ENCODE measurements around the gene BPIFB6. TPM values are rescaled to one million over a fixed set of nuclear protein-coding genes. Genes with fewer than 3 reads are reported as not detected.

The BPIFB6 gene
- total RNA-seq, 1 donor from 2014 or later = not detected

- Mint-ChIP-seq H3K27ac (ENCODE audit: unreplicated experiment) (no peak overlapping the region), H3K4me3 (ENCODE audit: unreplicated experiment) (no peak overlapping the region), H3K4me1 (ENCODE audit: unreplicated experiment) (no peaks in the 10 kb centered on the region), H3K36me3 (ENCODE audit: low read depth, unreplicated experiment) (no peaks in the 10 kb centered on the region), H3K27me3 (ENCODE audit: unreplicated experiment) (peaks cover 3% of the 10 kb centered on the region), H3K9me3 (ENCODE audit: unreplicated experiment) (no peaks in the 10 kb centered on the region)
- no peak for DNase-seq (ENCODE audit: low spot score)
- TF ChIP-seq, protein P1, sequence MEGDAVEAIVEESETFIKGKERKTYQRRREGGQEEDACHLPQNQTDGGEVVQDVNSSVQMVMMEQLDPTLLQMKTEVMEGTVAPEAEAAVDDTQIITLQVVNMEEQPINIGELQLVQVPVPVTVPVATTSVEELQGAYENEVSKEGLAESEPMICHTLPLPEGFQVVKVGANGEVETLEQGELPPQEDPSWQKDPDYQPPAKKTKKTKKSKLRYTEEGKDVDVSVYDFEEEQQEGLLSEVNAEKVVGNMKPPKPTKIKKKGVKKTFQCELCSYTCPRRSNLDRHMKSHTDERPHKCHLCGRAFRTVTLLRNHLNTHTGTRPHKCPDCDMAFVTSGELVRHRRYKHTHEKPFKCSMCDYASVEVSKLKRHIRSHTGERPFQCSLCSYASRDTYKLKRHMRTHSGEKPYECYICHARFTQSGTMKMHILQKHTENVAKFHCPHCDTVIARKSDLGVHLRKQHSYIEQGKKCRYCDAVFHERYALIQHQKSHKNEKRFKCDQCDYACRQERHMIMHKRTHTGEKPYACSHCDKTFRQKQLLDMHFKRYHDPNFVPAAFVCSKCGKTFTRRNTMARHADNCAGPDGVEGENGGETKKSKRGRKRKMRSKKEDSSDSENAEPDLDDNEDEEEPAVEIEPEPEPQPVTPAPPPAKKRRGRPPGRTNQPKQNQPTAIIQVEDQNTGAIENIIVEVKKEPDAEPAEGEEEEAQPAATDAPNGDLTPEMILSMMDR (IDR thresholded peaks at IDR 0.05; ENCODE audit: unreplicated experiment) = no peak
These were observed 46.7 kb upstream of the BPIFB6 start for GRCh38 chr20:32984631-32985354.

DNA sequence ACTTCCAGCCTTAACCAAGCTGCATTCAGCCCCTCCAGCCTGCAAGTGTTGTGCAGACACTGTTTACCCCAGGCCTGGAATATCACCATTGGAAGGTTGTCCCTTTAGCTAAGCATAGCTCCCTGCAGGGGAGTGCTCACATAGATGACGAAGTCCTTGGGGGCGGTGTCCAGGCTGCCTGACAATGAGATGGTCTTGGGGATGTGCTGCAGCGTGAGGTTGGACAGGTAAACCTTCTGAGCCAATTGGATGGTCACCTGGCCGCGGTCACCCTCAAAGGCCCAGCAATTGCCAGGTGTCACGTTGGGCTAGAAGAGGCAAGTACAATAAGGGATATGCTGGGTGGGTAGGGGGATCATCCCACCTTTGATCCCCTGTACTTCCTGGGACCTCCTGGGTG is 45.9 kb upstream of the BPIFB6 start:
- no peaks in the 10 kb centered on the region for H3K36me3 Mint-ChIP-seq (ENCODE audit: low read depth, unreplicated experiment)
- no peak for DNase-seq (ENCODE audit: low spot score)
- H3K9me3 Mint-ChIP-seq (ENCODE audit: unreplicated experiment) = no peaks in the 10 kb centered on the region
- H3K27me3 Mint-ChIP-seq (ENCODE audit: unreplicated experiment) = peaks cover 3% of the 10 kb centered on the region
- no peaks in the 10 kb centered on the region for H3K4me1 Mint-ChIP-seq (ENCODE audit: unreplicated experiment)
- H3K27ac Mint-ChIP-seq (ENCODE audit: unreplicated experiment) = no peak overlapping the region
- TF ChIP-seq, protein P1 (IDR thresholded peaks at IDR 0.05; ENCODE audit: unreplicated experiment) = no peak
- H3K4me3 Mint-ChIP-seq (ENCODE audit: unreplicated experiment) = no peak overlapping the region

DNA sequence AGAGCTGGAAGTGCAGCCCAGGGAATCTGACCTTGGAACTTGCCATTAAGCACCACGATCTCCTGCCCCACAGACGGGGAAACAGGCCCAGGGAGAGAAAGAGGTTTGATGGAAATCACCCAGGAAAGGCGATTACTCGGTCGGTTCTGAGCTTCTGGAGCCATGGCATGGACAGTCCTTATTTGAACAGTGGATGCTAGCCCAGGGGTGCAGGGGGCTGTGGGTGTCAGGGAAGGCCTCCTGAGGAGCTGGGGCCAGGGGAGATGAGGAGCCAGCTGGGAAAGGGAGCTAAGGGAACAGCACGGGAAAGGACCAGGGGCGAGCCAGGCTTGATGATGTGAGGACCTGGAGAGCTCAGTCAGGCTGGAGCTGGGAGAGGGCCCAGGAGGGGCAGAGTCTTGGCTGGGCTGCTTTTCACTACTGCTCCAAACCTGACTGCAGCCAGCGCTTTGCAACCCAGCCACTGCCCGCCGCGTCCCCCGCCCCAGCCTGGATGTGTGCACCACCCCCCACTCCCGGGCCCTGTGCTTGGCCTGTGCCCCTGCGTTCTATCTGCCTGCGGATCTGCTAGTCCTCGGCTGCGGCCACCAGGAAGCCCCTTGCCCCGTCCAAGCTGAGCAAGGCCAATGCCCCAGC is 45.0 kb upstream of the BPIFB6 start:
- H3K4me3 Mint-ChIP-seq (ENCODE audit: unreplicated experiment) = no peak overlapping the region
- H3K36me3 Mint-ChIP-seq (ENCODE audit: low read depth, unreplicated experiment) = no peaks in the 10 kb centered on the region
- H3K9me3 Mint-ChIP-seq (ENCODE audit: unreplicated experiment) = no peaks in the 10 kb centered on the region
- H3K27me3 Mint-ChIP-seq (ENCODE audit: unreplicated experiment) = peaks cover 7% of the 10 kb centered on the region
- DNase-seq (ENCODE audit: low spot score) = no peak
- H3K27ac Mint-ChIP-seq (ENCODE audit: unreplicated experiment) = no peak overlapping the region
- no peaks in the 10 kb centered on the region for H3K4me1 Mint-ChIP-seq (ENCODE audit: unreplicated experiment)
- TF ChIP-seq, protein P1 (IDR thresholded peaks at IDR 0.05; ENCODE audit: unreplicated experiment) = no peak

DNA sequence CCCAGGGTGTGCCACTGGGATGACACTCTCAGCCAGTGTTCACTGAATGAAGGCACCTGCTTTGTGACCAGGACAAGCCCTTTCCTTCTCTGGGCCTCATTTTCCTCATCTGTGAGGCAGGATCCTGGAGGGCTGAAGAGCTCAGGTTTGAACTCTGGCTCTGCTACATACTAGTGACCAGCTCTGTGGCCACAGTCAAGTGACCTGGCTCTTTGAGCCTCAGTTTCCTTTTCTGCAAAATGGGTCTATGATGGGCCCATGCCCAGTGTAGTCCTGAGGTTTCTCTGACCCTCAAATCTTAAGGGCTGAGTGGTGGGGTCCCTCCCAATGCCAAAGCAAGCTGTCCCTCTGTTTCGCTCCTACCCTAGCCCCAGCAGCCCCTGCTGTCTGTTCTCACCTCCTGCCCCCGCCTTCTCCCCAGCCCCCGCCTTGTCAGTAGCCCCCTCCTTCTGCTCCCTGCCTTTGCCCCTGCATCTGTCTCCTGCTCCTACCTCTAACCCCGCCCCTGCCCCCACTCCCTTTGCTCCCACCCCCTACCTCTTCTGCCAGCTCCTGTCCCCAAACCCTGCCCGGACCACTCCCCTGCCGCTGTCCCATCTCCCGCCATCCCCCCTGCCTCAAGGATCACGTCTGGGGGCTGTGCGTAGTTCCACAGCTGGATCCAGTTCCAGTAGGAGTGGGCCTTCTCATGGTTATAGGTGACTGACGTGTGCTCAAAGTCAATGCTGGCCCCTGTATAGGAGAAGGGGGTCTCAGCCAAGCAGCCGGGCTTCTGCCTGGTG is 44.2 kb upstream of the BPIFB6 start:
- H3K4me3 Mint-ChIP-seq (ENCODE audit: unreplicated experiment) = no peak overlapping the region
- no peaks in the 10 kb centered on the region for H3K36me3 Mint-ChIP-seq (ENCODE audit: low read depth, unreplicated experiment)
- peaks cover 7% of the 10 kb centered on the region for H3K27me3 Mint-ChIP-seq (ENCODE audit: unreplicated experiment)
- no peaks in the 10 kb centered on the region for H3K4me1 Mint-ChIP-seq (ENCODE audit: unreplicated experiment)
- H3K27ac Mint-ChIP-seq (ENCODE audit: unreplicated experiment) = no peak overlapping the region
- H3K9me3 Mint-ChIP-seq (ENCODE audit: unreplicated experiment) = no peaks in the 10 kb centered on the region
- no peak for DNase-seq (ENCODE audit: low spot score)
- TF ChIP-seq, protein P1 (IDR thresholded peaks at IDR 0.05; ENCODE audit: unreplicated experiment) = no peak
